ENCODE measurements around the gene ART5. TPM values are rescaled to one million over a fixed set of nuclear protein-coding genes. Genes with fewer than 3 reads are reported as not detected.

The ART5 gene
- total RNA-seq, 4 donors from 2014 or later, result not detected

DNA sequence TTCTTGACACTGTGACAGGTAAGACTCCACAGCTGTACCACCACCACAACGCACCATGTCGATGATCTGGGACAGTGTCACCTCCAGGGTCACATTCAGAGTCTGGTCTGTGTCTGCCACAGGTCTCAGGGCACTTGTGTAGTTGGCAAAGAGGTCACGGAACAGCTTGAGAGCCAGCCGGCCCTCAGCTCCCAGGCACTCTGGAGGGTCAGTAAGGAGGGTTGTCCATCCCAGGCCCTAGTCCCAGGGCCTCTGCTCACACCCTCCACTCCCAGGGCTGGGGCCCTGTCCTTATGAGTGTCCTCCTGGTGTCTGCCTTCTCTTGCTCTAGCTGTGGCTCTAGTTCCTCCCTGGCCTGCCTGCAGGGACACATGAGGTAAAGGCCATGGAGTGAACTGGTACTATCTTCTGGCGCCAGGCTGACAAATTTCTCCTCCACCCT lies 28.0 kb upstream of the ART5 start:
- WGBS, result 90% methylated on average over 3 of the region's 5 CpGs
- no peak for DNase-seq (ENCODE audit: low spot score in 2 of 2)
- Histone ChIP-seq H3K27me3 (no peaks in the 10 kb centered on the region), H3K4me3 (no peak overlapping the region), H3K27ac (no peak overlapping the region), H3K4me1 (no peaks in the 10 kb centered on the region), H3K9me3 (no peaks in the 10 kb centered on the region), H3K36me3 (peaks cover 93% of the 10 kb centered on the region)
- TF ChIP-seq POLR2A (IDR thresholded peaks at IDR 0.05) (no peak), POLR2AphosphoS5 (IDR thresholded peaks at IDR 0.05) (no peak), CTCF (IDR thresholded peaks at IDR 0.05) (no peak), EP300 (IDR thresholded peaks at IDR 0.05) (no peak)

- WGBS, result 100% methylated on average over 6 of the region's 7 CpGs
- H3K9me3 ChIP-seq, result no peaks in the 10 kb centered on the region
- H3K36me3 ChIP-seq, result peaks cover 93% of the 10 kb centered on the region
- TF ChIP-seq POLR2AphosphoS5 (IDR thresholded peaks at IDR 0.05), result no peak
- no peak for TF ChIP-seq EP300 (IDR thresholded peaks at IDR 0.05)
- no peak for TF ChIP-seq CTCF (IDR thresholded peaks at IDR 0.05)
- TF ChIP-seq POLR2A (IDR thresholded peaks at IDR 0.05), result no peak
- H3K4me3 ChIP-seq, result no peak overlapping the region
- no peak overlapping the region for H3K27ac ChIP-seq
- DNase-seq (ENCODE audit: low spot score in 2 of 2), result peak in 1 of 2 donors; percentile 58
- no peaks in the 10 kb centered on the region for H3K27me3 ChIP-seq
- H3K4me1 ChIP-seq, result no peaks in the 10 kb centered on the region
Observed at GRCh38 chr11:3669128-3669527, 27.3 kb upstream of the ART5 start.

GRCh38 chr11:3667149-3668035 lies 25.6 kb upstream of the ART5 start:
- H3K27ac ChIP-seq, result no peak overlapping the region
- no peaks in the 10 kb centered on the region for H3K9me3 ChIP-seq
- 100% methylated on average over 4 of the region's 89 CpGs for WGBS
- H3K4me3 ChIP-seq, result no peak overlapping the region
- H3K27me3 ChIP-seq, result no peaks in the 10 kb centered on the region
- peak in 1 of 2 donors; percentile 62 for DNase-seq (ENCODE audit: low spot score in 2 of 2)
- no peak for TF ChIP-seq POLR2AphosphoS5 (IDR thresholded peaks at IDR 0.05)
- TF ChIP-seq POLR2A (IDR thresholded peaks at IDR 0.05), result no peak
- TF ChIP-seq CTCF (IDR thresholded peaks at IDR 0.05), result no peak
- H3K4me1 ChIP-seq, result no peaks in the 10 kb centered on the region
- peaks cover 76% of the 10 kb centered on the region for H3K36me3 ChIP-seq

- Histone ChIP-seq H3K9me3 (no peaks in the 10 kb centered on the region), H3K4me1 (no peaks in the 10 kb centered on the region), H3K4me3 (no peak overlapping the region), H3K36me3 (peaks cover 64% of the 10 kb centered on the region), H3K27ac (no peak overlapping the region), H3K27me3 (no peaks in the 10 kb centered on the region)
- 100% methylated on average over 9 of the region's 17 CpGs for WGBS
- TF ChIP-seq CTCF (IDR thresholded peaks at IDR 0.05) (no peak), EP300 (IDR thresholded peaks at IDR 0.05) (no peak), POLR2A (IDR thresholded peaks at IDR 0.05) (no peak), POLR2AphosphoS5 (IDR thresholded peaks at IDR 0.05) (no peak)
- no peak for DNase-seq (ENCODE audit: low spot score in 2 of 2)
Observed at GRCh38 chr11:3666023-3666530, 24.3 kb upstream of the ART5 start.

DNA sequence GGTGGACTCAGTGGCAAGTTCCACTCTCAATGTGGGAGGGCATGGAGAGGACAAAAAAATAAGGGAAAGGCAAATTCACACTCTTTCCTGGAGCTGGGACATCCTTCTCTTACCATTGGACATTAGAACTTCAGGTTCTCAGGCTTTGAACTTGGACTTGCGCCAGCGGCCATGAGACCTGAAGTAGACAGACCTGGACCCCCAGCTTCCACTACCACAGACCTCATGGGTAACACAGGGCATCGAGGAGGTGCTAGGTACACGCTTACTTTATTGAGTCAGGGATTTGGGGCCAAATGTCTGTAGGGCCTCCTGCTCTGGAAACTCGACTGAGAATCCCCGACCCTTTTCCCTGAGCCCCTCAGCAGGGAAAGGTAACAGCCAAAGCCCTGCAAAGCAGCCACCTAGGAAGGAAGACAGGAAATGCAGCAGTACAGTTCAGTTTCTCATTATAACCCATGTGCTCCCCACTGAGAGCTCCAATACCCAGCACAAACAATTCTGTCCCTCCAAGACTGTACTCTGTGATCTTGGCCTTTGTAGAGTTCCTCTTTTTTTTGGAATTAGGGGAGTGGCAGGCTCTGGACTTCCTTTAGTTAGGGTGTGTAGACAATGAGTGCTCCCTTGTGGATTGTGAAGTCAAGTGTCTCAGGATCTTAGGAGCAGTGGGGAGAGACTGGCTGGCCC lies 23.7 kb upstream of the ART5 start:
- H3K36me3 ChIP-seq, result peaks cover 58% of the 10 kb centered on the region

More for the DNA sequence above, 23.7 kb upstream of the ART5 start:
- TF ChIP-seq EP300 (IDR thresholded peaks at IDR 0.05) (no peak), CTCF (IDR thresholded peaks at IDR 0.05) (no peak), POLR2AphosphoS5 (IDR thresholded peaks at IDR 0.05) (no peak), POLR2A (IDR thresholded peaks at IDR 0.05) (no peak)
- H3K4me1 ChIP-seq, result no peaks in the 10 kb centered on the region
- H3K9me3 ChIP-seq, result no peaks in the 10 kb centered on the region
- no peak overlapping the region for H3K4me3 ChIP-seq
- DNase-seq (ENCODE audit: low spot score in 2 of 2), result no peak
- 89% methylated on average over 6 of the region's 6 CpGs for WGBS
- H3K27ac ChIP-seq, result no peak overlapping the region
- H3K27me3 ChIP-seq, result no peaks in the 10 kb centered on the region
